Neural progenitor cell (in vitro differentiated cells): Measurements from ENCODE around the gene KMT5C.

ENCODE experiments used
- CTCF ChIP-seq: fragments of 200-600 bp; sonication (generic); IDR thresholded peaks from 2 replicates; pipeline ENCODE4 v1.5.1; 2017; ENCODE audit warnings: antibody characterized with exemption, mild to moderate bottlenecking
- EZH2 ChIP-seq: fragments of 200-600 bp; sonication (generic); IDR thresholded peaks from 2 replicates; pipeline ENCODE4 v1.6.1; 2017; ENCODE audit warnings: antibody characterized with exemption, mild to moderate bottlenecking, moderate library complexity

- no peak for TF ChIP-seq CTCF
- TF ChIP-seq EZH2, result no peak
These were observed 27.9 kb upstream of the KMT5C start for GRCh38 chr19:55311797-55312196.
